Naive thymus-derived CD4-positive, alpha-beta T cell (primary cell): Measurements from ENCODE around the gene LHPP. TPM values are rescaled to one million over a fixed set of nuclear protein-coding genes. Genes with fewer than 3 reads are reported as not detected.

ENCODE experiments used
- ATAC-seq: fragments of 150-1000 bp; cut with Tn5 transposase; 2 replicates; pipeline ENCODE4 v1.10.0; 2021; ENCODE audit warnings: mild to moderate bottlenecking, moderate library complexity
- CTCF ChIA-PET: fragments of 350-600 bp; sonication (Branson Sonifier 250); formaldehyde crosslinking; loops from one replicate; lab custom pipeline; 2021; ENCODE audit warnings: antibody characterized with exemption; lab: Charles Lee
- POLR2A ChIA-PET: fragments of 350-600 bp; sonication (Branson Sonifier 250); formaldehyde crosslinking; loops from one replicate; lab custom pipeline; 2021; ENCODE audit warnings: antibody characterized with exemption, inconsistent platforms; lab: Charles Lee
- DNase-seq, 9 donors: peaks; one replicate each; pipeline versions ENCODE4 v3.0.0 to v3.0.0-alpha.2; 2020 to 2022; ENCODE audit warnings: mixed read lengths in 1 of 9
- H3K27ac ChIP-seq: one replicate; pipeline ENCODE4 v1.7.0; 2013; ENCODE audit warnings: mild to moderate bottlenecking, low read depth, low read length, moderate library complexity
- H3K27me3 ChIP-seq, 2 donors: one replicate each; pipeline ENCODE4 v1.7.0; 2013; ENCODE audit warnings: low read length in 2 of 2, mild to moderate bottlenecking in 2 of 2, moderate library complexity in 2 of 2; ENCODE audit not compliant: control insufficient read depth in 2 of 2, insufficient read depth in 2 of 2
- H3K36me3 ChIP-seq, 3 experiments: 1 replicate in 2 of 3; 2 replicates in 1 of 3; pipeline ENCODE4 v1.7.0; 2013; ENCODE audit warnings: low read length in 3 of 3, mild to moderate bottlenecking in 3 of 3, moderate library complexity in 1 of 3; ENCODE audit not compliant: insufficient read depth in 3 of 3, control insufficient read depth in 2 of 3
- H3K4me1 ChIP-seq, 2 donors: one replicate each; pipeline ENCODE4 v1.7.0; 2013; ENCODE audit warnings: low read length in 2 of 2, mild to moderate bottlenecking in 2 of 2, moderate library complexity in 1 of 2; ENCODE audit not compliant: control insufficient read depth in 2 of 2, insufficient read depth in 2 of 2
- H3K4me3 ChIP-seq: 2 replicates; pipeline ENCODE4 v1.7.0; 2013; ENCODE audit warnings: mild to moderate bottlenecking, low read length
- H3K9me3 ChIP-seq, 3 experiments: 1 replicate in 2 of 3; 2 replicates in 1 of 3; pipeline ENCODE4 v1.7.0; 2013; ENCODE audit warnings: low read length in 3 of 3; ENCODE audit not compliant: control insufficient read depth in 2 of 3
- H3K27ac Mint-ChIP-seq, 9 donors: one replicate each; pipeline ENCODE4 v1.8.0; 2020 to 2022; ENCODE audit warnings: mixed read lengths in 9 of 9, mild to moderate bottlenecking in 8 of 9, moderate library complexity in 5 of 9, inconsistent platforms in 2 of 9
- H3K27me3 Mint-ChIP-seq, 5 donors: one replicate each; pipeline ENCODE4 v1.8.0; 2021 to 2022; ENCODE audit warnings: mixed read lengths in 5 of 5, mild to moderate bottlenecking in 1 of 5
- H3K36me3 Mint-ChIP-seq, 5 donors: one replicate each; pipeline ENCODE4 v1.8.0; 2020 to 2022; ENCODE audit warnings: mixed read lengths in 5 of 5, mild to moderate bottlenecking in 3 of 5, inconsistent platforms in 1 of 5
- H3K4me1 Mint-ChIP-seq, 7 donors: one replicate each; pipeline ENCODE4 v1.8.0; 2020 to 2022; ENCODE audit warnings: mixed read lengths in 7 of 7, mild to moderate bottlenecking in 3 of 7, inconsistent platforms in 1 of 7
- H3K4me3 Mint-ChIP-seq, 10 donors: one replicate each; pipeline ENCODE4 v1.8.0; 2020 to 2022; ENCODE audit warnings: mild to moderate bottlenecking in 10 of 10, mixed read lengths in 10 of 10, moderate library complexity in 6 of 10, inconsistent platforms in 2 of 10
- H3K9me3 Mint-ChIP-seq, 11 donors: one replicate each; pipeline ENCODE4 v1.8.0; 2020 to 2022; ENCODE audit warnings: mixed read lengths in 11 of 11, mild to moderate bottlenecking in 4 of 11, inconsistent platforms in 1 of 11, moderate library complexity in 1 of 11
- intact Hi-C, 2 donors: fragments of 100-400 bp; cut with micrococcal nuclease; formaldehyde crosslinking; loops; one replicate each; pipeline ENCODE4 v1.15.1; 2023
- polyA plus RNA-seq, 2 donors: library from polyadenylated mRNA; unstranded; fragments of 300-500 nt; fragmentation: Illumina TruSeq; gene quantifications; one replicate each; pipeline ENCODE4 v1.2.3, GENCODE V29; 2021
- total RNA-seq, 6 experiments: library from RNA in 5 of 6; stranded (reverse) in 5 of 6; gene quantifications; 1 replicate in 5 of 6; 2 replicates in 1 of 6; pipeline ENCODE4 v1.2.3 and lab custom pipeline; 2021 to 2026

The LHPP gene
- total and polyA plus RNA-seq, 7 experiments from 2014 or later = 19.8 to 31.2 (median 23.4) TPM

- ATAC-seq (no peak), DNase-seq (no peak)
- H3K9me3 ChIP-seq = no peaks in the 10 kb centered on the region
- H3K4me1 ChIP-seq = no peaks in the 10 kb centered on the region
- H3K36me3 Mint-ChIP-seq = peaks cover 0 to 4% (median 0%) of the 10 kb centered on the region in 5 donors
- H3K27ac Mint-ChIP-seq = no peak overlapping the region
- H3K4me1 Mint-ChIP-seq = peaks cover 0 to 4% (median 0%) of the 10 kb centered on the region in 7 donors
- intact Hi-C loops = no loop called here
- H3K4me3 Mint-ChIP-seq = no peak overlapping the region
- H3K27me3 Mint-ChIP-seq = no peaks in the 10 kb centered on the region
- ChIA-PET CTCF (no interaction called here), POLR2A (no interaction called here)
- H3K36me3 ChIP-seq = no peaks in the 10 kb centered on the region
- no peak overlapping the region for H3K4me3 ChIP-seq
- no peaks in the 10 kb centered on the region for H3K9me3 Mint-ChIP-seq
- H3K27ac ChIP-seq = no peak overlapping the region
- H3K27me3 ChIP-seq = no peaks in the 10 kb centered on the region
These were observed 91.2 kb downstream of the LHPP start for GRCh38 chr10:124552691-124553276.

- peaks cover 0 to 4% (median 0%) of the 10 kb centered on the region in 7 donors for H3K4me1 Mint-ChIP-seq
- CTCF ChIA-PET = interaction anchor here (0.6 kb wide), 1 partner anchor 80 kb away, joined by 3 read pairs; no protein-coding TSS in a partner anchor
- Histone ChIP-seq H3K27me3 (no peaks in the 10 kb centered on the region), H3K27ac (no peak overlapping the region), H3K9me3 (no peaks in the 10 kb centered on the region), H3K4me3 (no peak overlapping the region), H3K4me1 (no peaks in the 10 kb centered on the region), H3K36me3 (peaks cover 0 to 3% (median 0%) of the 10 kb centered on the region in 3 experiments)
- no peaks in the 10 kb centered on the region for H3K27me3 Mint-ChIP-seq
- H3K27ac Mint-ChIP-seq = no peak overlapping the region
- no peaks in the 10 kb centered on the region for H3K9me3 Mint-ChIP-seq
- DNase-seq = no peak
- no peak for ATAC-seq
- POLR2A ChIA-PET = no interaction called here
- intact Hi-C loops = no loop called here
- no peak overlapping the region for H3K4me3 Mint-ChIP-seq
- peaks cover 0 to 9% (median 0%) of the 10 kb centered on the region in 5 donors for H3K36me3 Mint-ChIP-seq
These were observed 92.6 kb downstream of the LHPP start for GRCh38 chr10:124554085-124554858.

- ChIA-PET POLR2A (no interaction called here), CTCF (no interaction called here)
- no peak for ATAC-seq
- Mint-ChIP-seq H3K27me3 (peaks cover 0 to 2% (median 0%) of the 10 kb centered on the region in 5 donors), H3K36me3 (peaks cover 2 to 27% (median 9%) of the 10 kb centered on the region in 5 donors), H3K4me3 (no peak overlapping the region), H3K27ac (no peak overlapping the region), H3K4me1 (no peaks in the 10 kb centered on the region), H3K9me3 (peaks cover 0 to 4% (median 2%) of the 10 kb centered on the region in 11 donors)
- peaks cover 0 to 9% (median 0%) of the 10 kb centered on the region in 3 experiments for H3K36me3 ChIP-seq
- no peak overlapping the region for H3K27ac ChIP-seq
- intact Hi-C loops = no loop called here
- no peak overlapping the region for H3K4me3 ChIP-seq
- no peak for DNase-seq
- no peaks in the 10 kb centered on the region for H3K9me3 ChIP-seq
- H3K27me3 ChIP-seq = no peaks in the 10 kb centered on the region
- H3K4me1 ChIP-seq = no peaks in the 10 kb centered on the region
These were observed 95.5 kb downstream of the LHPP start for GRCh38 chr10:124557167-124557566.

- H3K27ac ChIP-seq = no peak overlapping the region
- H3K4me1 ChIP-seq = no peaks in the 10 kb centered on the region
- no peak overlapping the region for H3K4me3 ChIP-seq
- ATAC-seq (no peak), DNase-seq (no peak)
- peaks cover 0 to 4% (median 0%) of the 10 kb centered on the region in 5 donors for H3K27me3 Mint-ChIP-seq
- POLR2A ChIA-PET = no interaction called here
- no peaks in the 10 kb centered on the region for H3K4me1 Mint-ChIP-seq
- H3K9me3 ChIP-seq = no peaks in the 10 kb centered on the region
- intact Hi-C loops = no loop called here
- H3K4me3 Mint-ChIP-seq = no peak overlapping the region
- peaks cover 0 to 4% (median 2%) of the 10 kb centered on the region in 11 donors for H3K9me3 Mint-ChIP-seq
- no peaks in the 10 kb centered on the region for H3K27me3 ChIP-seq
- no peak overlapping the region for H3K27ac Mint-ChIP-seq
- H3K36me3 Mint-ChIP-seq = peaks cover 2 to 27% (median 9%) of the 10 kb centered on the region in 5 donors
- H3K36me3 ChIP-seq = peaks cover 0 to 9% (median 0%) of the 10 kb centered on the region in 3 experiments
- CTCF ChIA-PET = no interaction called here
These were observed 96.2 kb downstream of the LHPP start for GRCh38 chr10:124557648-124558338.

- CTCF ChIA-PET = no interaction called here
- peaks cover 0 to 4% (median 2%) of the 10 kb centered on the region in 11 donors for H3K9me3 Mint-ChIP-seq
- POLR2A ChIA-PET = no interaction called here
These were observed 97.0 kb downstream of the LHPP start for GRCh38 chr10:124558339-124559321.

More at GRCh38 chr10:124558339-124559321, 97.0 kb downstream of the LHPP start:
- Mint-ChIP-seq H3K4me3 (no peak overlapping the region), H3K27me3 (peaks cover 0 to 4% (median 0%) of the 10 kb centered on the region in 5 donors), H3K36me3 (peaks cover 2 to 27% (median 10%) of the 10 kb centered on the region in 5 donors), H3K4me1 (no peaks in the 10 kb centered on the region), H3K27ac (no peak overlapping the region)
- DNase-seq (no peak), ATAC-seq (no peak)
- Histone ChIP-seq H3K4me3 (no peak overlapping the region), H3K4me1 (no peaks in the 10 kb centered on the region), H3K36me3 (peaks cover 0 to 9% (median 0%) of the 10 kb centered on the region in 3 experiments), H3K27me3 (no peaks in the 10 kb centered on the region), H3K9me3 (no peaks in the 10 kb centered on the region), H3K27ac (no peak overlapping the region)
- intact Hi-C loops = no loop called here
